HuH-7.5 (cell line): ENCODE data around the gene UPP2.

ENCODE experiments used
- DNase-seq: peaks from one replicate; pipeline ENCODE4 v3.0.0; 2011; ENCODE audit warnings: low spot score

Gene UPP2

GRCh38 chr2:158104903-158105302 is 3.2 kb downstream of the UPP2 start:
- DNase-seq: no peak

DNA sequence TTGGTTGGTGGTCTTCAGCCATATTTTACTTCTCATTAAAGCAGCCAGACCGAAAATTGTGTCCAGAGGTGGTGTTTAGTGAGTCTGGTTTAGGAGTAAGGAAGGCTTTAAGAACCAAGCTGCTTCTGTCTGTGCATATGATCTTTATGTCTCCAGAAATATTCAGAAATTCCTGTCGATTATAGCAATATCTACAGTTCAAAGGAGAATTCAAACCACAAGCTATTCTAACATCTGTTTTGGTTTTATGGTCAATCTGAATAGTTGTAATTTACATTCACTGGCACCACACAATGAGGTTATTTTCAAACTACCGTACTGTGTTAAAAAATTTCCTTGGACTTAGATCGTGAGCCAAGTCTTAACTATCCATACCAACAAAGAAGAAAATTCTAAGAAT is 11.3 kb downstream of the UPP2 start:
- no peak for DNase-seq

GRCh38 chr2:158113741-158114295 is 12.1 kb downstream of the UPP2 start:
- no peak for DNase-seq

DNA sequence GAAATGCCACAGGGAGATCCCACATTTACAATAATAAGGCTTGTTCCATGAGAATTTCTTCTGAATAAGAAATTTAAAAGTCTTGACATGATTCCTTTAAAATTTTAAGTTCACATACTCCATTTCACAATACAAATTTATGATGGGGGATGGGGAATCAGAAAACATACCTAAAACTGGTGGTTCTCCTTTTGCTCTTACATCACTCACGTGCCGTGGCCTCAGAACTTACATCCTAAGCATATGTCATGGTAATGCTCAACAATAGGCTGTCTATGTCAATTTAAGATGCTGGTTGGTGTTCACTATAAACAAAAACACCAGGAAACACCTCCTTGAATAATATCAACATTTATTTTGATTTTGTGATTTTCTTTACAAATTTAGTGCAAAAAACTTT is 12.8 kb downstream of the UPP2 start:
- no peak for DNase-seq

DNA sequence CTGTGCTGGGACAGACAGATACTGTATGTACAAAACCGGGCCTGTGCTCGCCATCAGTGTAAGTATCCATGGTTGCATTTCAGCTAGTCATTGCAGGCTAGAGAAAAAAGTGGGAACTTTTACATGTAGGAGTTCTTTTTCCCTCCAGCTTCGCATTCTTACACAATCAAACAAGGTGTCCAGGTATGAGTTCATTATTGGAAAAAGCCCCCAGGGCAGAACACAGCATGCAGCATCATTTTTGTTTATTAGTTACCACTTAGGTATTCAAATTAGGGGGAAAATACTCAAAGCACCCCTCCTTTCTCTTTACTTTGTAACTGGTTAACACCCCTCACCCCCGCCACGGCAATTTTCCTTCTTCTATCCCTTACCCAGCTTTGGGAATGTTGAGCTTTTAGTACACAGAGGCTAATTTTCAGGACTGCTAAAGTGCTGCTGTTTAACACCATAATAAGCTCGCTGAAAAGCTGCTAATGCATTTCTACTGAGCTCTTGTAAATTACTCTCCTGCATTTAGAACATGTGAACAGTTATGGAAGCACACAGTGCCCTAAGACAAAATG is 13.6 kb downstream of the UPP2 start:
- DNase-seq: no peak

- DNase-seq: no peak
Observed at GRCh38 chr2:158116936-158117335, 15.3 kb downstream of the UPP2 start.

GRCh38 chr2:158120102-158120501 is 18.4 kb downstream of the UPP2 start:
- no peak for DNase-seq

DNA sequence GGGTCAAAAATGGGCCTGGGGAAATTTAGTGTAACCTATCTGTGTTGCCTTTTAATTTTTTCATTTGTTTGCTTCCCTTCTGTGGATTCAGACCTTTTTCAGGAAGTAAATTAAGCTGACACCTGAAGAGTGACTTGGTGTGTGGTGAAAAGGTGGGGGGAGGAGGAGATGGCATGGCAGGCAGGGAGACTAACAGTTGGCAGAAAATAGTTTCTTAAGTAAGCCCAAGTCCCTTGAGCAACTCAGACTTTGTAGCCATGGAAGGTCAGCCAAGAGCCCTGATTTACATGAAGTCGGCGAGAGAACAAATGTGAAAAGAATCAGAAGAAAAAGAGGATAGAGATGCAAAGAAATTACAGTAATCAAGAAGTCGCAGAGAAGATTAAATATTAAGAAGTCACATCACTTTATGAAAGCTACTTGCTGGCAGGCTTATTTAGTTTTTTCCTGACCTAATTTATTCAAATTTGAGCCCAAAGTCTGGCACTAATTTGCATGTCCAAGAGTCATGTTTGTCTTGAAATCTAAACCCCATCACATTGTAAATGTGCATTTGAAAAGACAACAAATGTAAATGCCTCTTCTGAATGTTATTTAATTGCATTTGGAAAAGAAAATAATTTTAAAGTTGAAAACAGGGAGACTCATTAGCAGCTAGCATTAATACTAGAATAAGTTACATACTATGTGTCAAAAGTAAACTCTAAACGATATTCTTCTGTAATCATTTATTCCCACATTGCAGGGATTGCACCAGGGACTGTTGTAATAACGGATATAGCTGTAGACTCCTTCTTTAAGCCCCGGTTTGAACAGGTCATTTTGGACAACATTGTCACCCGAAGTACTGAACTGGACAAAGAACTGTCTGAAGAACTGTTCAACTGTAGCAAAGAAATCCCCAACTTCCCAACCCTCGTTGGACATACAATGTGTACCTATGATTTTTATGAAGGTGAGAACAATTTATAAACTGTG is 19.3 kb downstream of the UPP2 start:
- DNase-seq: no peak

DNA sequence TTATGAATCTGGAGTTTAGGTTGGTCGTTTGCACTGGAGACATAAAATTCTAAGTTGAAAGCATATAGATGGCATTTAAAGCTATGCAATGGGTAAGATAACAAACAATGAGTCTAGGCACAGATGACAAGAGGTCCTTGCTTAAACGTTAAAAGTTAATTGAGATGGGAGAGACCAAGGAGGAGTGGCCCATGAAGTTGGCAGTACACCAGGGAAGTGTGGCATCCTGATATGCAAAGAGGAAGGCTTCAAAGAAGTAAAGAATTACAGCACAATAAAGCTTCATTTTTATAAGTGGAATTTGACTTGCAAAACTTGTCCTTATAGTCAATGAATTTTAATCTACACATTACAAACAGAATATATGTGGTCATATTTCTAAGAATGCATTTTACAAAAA is 23.2 kb downstream of the UPP2 start:
- DNase-seq: no peak

DNA sequence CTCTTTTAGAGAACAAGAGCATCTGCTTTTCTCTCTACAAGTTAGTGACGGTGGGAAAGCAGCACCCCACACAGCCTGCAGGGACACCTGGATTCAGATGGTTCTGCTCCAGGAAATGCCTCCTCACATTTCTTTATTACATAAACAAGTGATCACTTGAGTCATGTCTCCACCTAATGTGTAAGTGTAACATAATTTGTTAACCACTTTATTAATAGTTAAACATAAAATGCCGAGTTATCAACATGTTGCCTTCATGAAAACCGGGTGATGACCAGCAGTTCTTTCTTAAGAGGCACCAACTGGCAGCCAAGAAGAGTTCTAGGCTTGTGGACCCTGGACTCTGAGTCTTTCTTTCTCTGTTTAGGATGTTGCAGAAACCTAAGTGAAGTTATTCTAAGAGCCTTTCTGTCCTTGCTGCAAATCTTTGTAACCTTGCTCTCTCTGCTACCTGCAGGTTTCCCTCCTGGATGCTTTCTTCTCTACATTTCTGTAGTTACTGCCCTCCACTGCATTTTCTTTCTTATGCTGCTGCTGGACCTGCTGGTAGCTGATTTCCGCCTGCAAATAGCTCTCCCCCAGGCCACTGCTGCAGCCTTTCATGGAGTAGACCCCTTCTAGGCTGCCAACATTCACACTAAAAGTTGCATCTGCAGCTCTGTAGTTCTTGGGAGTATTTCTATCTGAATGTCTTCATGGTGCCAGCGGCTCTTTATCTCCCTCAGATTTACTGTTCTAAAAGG is 24.3 kb downstream of the UPP2 start:
- no peak for DNase-seq

DNA sequence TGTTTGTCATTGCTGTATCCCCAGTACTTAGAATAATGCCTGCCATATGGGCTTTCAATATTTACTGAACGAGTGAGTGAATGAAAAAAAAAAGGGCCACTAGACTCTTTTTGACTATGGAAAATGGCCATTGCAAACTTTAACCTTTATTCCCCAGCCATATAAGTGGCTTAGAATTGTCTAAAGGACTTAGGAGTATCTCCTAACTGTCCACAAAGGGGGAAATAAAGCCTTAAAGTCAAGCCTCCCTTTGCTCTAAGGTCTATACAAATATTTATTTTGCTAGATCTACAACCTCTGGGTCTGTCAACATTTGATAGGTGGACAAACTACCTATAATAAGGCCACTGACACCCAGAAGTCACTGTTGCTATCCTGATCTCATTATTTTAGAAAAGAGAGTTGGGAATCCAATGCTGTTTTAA is 25.7 kb downstream of the UPP2 start:
- DNase-seq: no peak

- no peak for DNase-seq
Observed at GRCh38 chr2:158128168-158128973, 26.7 kb downstream of the UPP2 start.

GRCh38 chr2:158129037-158129436 is 27.4 kb downstream of the UPP2 start:
- no peak for DNase-seq

GRCh38 chr2:158130832-158131473 is 29.3 kb downstream of the UPP2 start:
- DNase-seq: no peak

GRCh38 chr2:158131483-158131912 is 29.8 kb downstream of the UPP2 start:
- no peak for DNase-seq

DNA sequence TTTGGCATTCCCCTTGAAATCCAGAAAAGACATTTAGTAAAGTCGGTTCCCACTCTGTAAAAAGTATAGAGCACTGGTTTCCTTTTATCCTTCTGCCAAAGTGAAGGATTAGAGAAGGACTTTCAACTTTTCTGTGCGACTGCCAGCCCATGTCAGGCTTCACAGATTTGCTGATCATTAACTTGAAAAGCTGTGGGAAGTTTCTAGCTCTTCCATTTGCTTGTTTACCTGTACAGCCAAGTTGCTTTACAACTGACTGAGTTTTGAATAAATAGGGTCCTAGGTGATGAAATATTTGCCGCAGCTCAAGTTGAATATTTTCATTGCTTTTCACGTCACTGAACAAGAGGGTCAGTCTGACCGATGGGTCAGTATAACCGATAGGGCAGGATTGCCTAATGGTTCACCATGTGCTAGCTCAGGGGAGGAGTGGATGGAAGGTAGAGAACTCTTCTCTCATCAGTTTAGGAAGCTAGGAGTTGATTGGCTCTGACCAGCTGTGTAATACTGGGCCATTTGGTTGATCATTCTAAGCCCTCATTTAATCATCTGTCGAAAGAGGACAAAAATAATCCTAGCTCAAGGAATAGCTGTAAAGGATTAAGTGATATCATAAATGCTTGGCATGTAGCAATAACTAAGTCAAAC is 30.4 kb downstream of the UPP2 start:
- DNase-seq: peak; percentile 18

GRCh38 chr2:158134055-158134454 is 32.4 kb downstream of the UPP2 start:
- no peak for DNase-seq

DNA sequence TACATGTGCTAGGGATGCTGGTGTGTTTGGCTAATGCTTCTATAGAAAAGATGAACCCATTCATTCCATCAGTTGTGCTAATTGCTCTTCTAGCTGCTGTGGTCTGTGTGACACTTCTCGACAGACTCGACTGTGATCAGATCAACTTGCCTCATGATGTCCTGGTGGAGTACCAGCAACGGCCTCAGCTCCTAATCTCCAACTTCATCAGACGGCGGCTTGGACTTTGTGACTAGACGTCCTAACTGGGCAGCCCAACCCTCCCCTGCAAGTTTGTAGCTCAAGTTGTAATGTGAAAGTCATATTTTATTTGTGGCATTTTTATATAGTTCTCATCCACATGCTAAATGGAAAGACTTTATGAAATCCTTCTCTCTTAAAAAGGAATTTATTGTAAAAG is 33.0 kb downstream of the UPP2 start:
- no peak for DNase-seq

DNA sequence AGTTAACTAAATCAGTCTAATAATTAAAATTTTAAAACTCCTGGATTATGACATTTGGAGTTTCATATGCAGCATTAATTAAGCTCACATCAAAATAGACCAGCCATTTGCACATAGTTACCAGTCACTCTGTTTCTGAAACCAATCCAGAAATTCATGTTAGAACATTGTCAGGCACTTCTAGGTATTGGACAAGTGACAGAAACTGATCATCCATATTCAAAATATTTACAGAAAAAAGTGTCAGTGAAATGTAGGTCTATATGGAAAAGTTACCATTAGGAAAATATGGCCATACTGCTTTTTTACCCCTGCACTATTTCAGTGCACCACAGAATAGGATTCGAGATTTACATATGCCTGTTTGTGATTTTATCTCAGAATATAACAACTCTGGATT is 33.4 kb downstream of the UPP2 start:
- no peak for DNase-seq

GRCh38 chr2:158138255-158138654 is 36.6 kb downstream of the UPP2 start:
- no peak for DNase-seq

- DNase-seq: no peak
Observed at GRCh38 chr2:158140201-158140600, 38.5 kb downstream of the UPP2 start.
